ENCODE measurements around the gene ZNF598.

The ZNF598 gene

DNA sequence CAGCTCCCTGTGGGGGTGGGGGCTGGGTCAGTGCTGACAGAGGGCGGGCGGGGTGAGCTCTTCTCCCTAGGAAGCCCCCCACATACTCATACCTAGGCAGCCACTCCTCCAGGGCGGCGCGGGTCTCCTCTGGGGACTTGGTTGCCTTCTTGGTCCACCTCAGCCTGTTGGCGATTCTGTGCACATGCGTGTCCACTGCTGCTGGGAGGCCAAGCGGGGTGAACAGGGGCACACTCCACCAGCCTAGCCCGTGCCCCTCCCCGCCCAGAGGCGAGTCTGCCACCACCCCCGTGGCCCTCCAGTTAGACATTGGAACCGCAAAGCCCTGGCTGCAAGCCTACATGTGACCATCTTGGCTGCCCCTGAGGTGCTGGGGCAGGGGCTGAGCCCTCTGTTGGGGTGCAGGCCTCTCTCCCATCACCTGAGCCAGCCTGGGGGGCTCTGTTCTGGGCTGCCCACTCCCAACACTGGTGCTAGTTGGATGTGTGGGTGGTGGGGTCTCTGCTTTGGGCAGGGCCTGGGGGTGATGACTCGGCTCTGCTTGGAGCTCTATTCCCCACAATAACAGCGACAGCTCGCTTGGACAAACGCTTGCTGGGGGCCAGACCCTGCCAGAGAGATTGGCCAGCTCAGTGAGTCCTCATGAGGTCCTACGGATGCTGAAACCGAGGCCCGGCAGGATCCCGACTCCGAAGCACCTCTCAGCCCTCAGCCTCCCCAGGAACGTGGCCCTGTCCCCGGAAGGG lies 30.6 kb upstream of the ZNF598 start:
- Histone ChIP-seq H3K79me2 (ENCODE audit: control insufficient read depth, low read length) (no peaks in the 10 kb centered on the region), H3K4me3 (ENCODE audit: low read length) (no peak overlapping the region), H3K4me2 (ENCODE audit: low read length) (no peak overlapping the region), H3K36me3 (ENCODE audit: control insufficient read depth, low read length) (peaks cover 10% of the 10 kb centered on the region), H3K27me3 (ENCODE audit: control insufficient read depth, low read length) (no peaks in the 10 kb centered on the region), H3K9me3 (ENCODE audit: control insufficient read depth, insufficient read depth, low read length) (no peaks in the 10 kb centered on the region), H3F3A (ENCODE audit: control insufficient read depth, insufficient read depth) (no peaks in the 10 kb centered on the region), H4K20me1 (ENCODE audit: control insufficient read depth, insufficient read depth, low read depth, low read length) (no peaks in the 10 kb centered on the region), H3K27ac (ENCODE audit: low read depth, low read length) (no peak overlapping the region), H3K4me1 (ENCODE audit: control insufficient read depth, low read length) (peaks cover 10% of the 10 kb centered on the region; the same call in 1 of the 2 replicates), H3K9me2 (replicated peaks; ENCODE audit: control insufficient read depth, low read length) (no peaks in the 10 kb centered on the region)
- TF ChIP-seq EZH2phosphoT487 (IDR thresholded peaks at IDR 0.05; ENCODE audit: borderline replicate concordance, low read length) (no peak), CTCF (IDR thresholded peaks at IDR 0.05; ENCODE audit: low read depth, low read length, poor library complexity, severe bottlenecking) (no peak)

GRCh38 chr16:2039274-2040031 lies 29.8 kb upstream of the ZNF598 start:
- peaks cover 10% of the 10 kb centered on the region; the same call in 1 of the 2 replicates for H3K4me1 ChIP-seq (ENCODE audit: control insufficient read depth, low read length)
- TF ChIP-seq CTCF (IDR thresholded peaks at IDR 0.05; ENCODE audit: low read depth, low read length, poor library complexity, severe bottlenecking) (no peak), EZH2phosphoT487 (IDR thresholded peaks at IDR 0.05; ENCODE audit: borderline replicate concordance, low read length) (no peak)
- H3K36me3 ChIP-seq (ENCODE audit: control insufficient read depth, low read length), result peaks cover 7% of the 10 kb centered on the region
- no peaks in the 10 kb centered on the region for H3K27me3 ChIP-seq (ENCODE audit: control insufficient read depth, low read length)
- H3K27ac ChIP-seq (ENCODE audit: low read depth, low read length), result no peak overlapping the region
- no peaks in the 10 kb centered on the region for H3K79me2 ChIP-seq (ENCODE audit: control insufficient read depth, low read length)
- H3K9me2 ChIP-seq (replicated peaks; ENCODE audit: control insufficient read depth, low read length), result no peaks in the 10 kb centered on the region
- H3K4me3 ChIP-seq (ENCODE audit: low read length), result no peak overlapping the region
- H3K9me3 ChIP-seq (ENCODE audit: control insufficient read depth, insufficient read depth, low read length), result no peaks in the 10 kb centered on the region
- no peaks in the 10 kb centered on the region for H4K20me1 ChIP-seq (ENCODE audit: control insufficient read depth, insufficient read depth, low read depth, low read length)
- H3K4me2 ChIP-seq (ENCODE audit: low read length), result no peak overlapping the region
- no peaks in the 10 kb centered on the region for H3F3A ChIP-seq (ENCODE audit: control insufficient read depth, insufficient read depth)

GRCh38 chr16:2038382-2039231 lies 29.0 kb upstream of the ZNF598 start:
- Histone ChIP-seq H3F3A (ENCODE audit: control insufficient read depth, insufficient read depth) (no peaks in the 10 kb centered on the region), H3K27ac (ENCODE audit: low read depth, low read length) (no peak overlapping the region), H3K9me3 (ENCODE audit: control insufficient read depth, insufficient read depth, low read length) (no peaks in the 10 kb centered on the region), H3K4me2 (ENCODE audit: low read length) (no peak overlapping the region), H3K9me2 (replicated peaks; ENCODE audit: control insufficient read depth, low read length) (no peaks in the 10 kb centered on the region), H4K20me1 (ENCODE audit: control insufficient read depth, insufficient read depth, low read depth, low read length) (no peaks in the 10 kb centered on the region), H3K36me3 (ENCODE audit: control insufficient read depth, low read length) (peaks cover 7% of the 10 kb centered on the region), H3K79me2 (ENCODE audit: control insufficient read depth, low read length) (no peaks in the 10 kb centered on the region), H3K4me1 (ENCODE audit: control insufficient read depth, low read length) (peaks cover 7% of the 10 kb centered on the region; the same call in 1 of the 2 replicates), H3K4me3 (ENCODE audit: low read length) (no peak overlapping the region), H3K27me3 (ENCODE audit: control insufficient read depth, low read length) (peaks cover 4% of the 10 kb centered on the region)
- TF ChIP-seq EZH2phosphoT487 (IDR thresholded peaks at IDR 0.05; ENCODE audit: borderline replicate concordance, low read length) (no peak), CTCF (IDR thresholded peaks at IDR 0.05; ENCODE audit: low read depth, low read length, poor library complexity, severe bottlenecking) (no peak)
